ENCODE measurements around the gene PALM2AKAP2.

DNA sequence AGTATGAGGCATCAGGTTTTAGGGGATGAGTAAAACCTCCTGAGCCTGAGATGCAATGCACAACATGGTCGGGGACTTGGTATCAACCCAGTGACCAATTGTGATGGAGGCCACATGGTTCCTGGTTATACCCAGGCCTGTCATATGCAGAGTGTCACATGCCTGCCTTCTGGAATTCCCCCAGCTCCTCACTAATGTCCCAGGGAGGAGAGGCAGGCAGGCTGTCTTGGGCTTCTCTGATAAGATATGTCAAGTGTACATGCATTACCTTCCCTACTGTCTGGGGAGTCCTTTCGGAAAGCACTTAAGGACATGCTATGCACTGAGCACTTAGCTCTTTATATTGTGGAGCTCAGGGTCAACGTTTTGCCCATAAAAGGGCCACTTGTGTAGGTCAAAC, 14.2 kb upstream of the PALM2AKAP2 start:
- TF ChIP-seq FOXM1 (IDR thresholded peaks at IDR 0.05; ENCODE audit: borderline replicate concordance) (no peak), BHLHE40 (IDR thresholded peaks at IDR 0.05; ENCODE audit: borderline replicate concordance) (no peak), ARNT (IDR thresholded peaks at IDR 0.05) (no peak), TARDBP (IDR thresholded peaks at IDR 0.05) (no peak), FOXK2 (IDR thresholded peaks at IDR 0.05) (no peak), L3MBTL2 (conservative IDR thresholded peaks at IDR 0.05) (no peak), HDGF (IDR thresholded peaks at IDR 0.05; ENCODE audit: borderline replicate concordance) (no peak), SP1 (IDR thresholded peaks at IDR 0.05) (no peak), SUZ12 (IDR thresholded peaks at IDR 0.05) (no peak)
- TF ChIP-seq, protein P1, sequence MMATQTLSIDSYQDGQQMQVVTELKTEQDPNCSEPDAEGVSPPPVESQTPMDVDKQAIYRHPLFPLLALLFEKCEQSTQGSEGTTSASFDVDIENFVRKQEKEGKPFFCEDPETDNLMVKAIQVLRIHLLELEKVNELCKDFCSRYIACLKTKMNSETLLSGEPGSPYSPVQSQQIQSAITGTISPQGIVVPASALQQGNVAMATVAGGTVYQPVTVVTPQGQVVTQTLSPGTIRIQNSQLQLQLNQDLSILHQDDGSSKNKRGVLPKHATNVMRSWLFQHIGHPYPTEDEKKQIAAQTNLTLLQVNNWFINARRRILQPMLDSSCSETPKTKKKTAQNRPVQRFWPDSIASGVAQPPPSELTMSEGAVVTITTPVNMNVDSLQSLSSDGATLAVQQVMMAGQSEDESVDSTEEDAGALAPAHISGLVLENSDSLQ (IDR thresholded peaks at IDR 0.05): no peak
